ENCODE measurements around the gene PANK3.

DNA sequence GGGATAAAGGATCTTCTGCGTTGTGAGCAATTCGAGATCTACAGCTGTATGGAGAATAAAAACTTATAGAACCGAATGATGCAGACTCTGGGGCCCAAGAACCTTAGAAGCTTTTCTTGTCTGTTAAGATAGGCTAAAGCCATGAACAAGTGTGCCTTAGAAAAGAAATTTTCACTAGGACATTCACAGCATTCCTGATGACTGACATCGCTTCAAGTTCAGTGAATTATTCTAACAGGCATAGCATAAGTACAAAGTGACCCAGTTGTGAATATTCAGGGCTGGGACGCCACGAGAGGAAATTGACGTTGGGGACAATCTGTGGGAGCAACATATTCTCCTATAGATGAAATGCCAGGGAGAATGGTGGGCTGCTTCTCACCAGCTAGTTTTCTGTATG lies 32.0 kb upstream of the PANK3 start:
- TF ChIP-seq CTCF (IDR thresholded peaks at IDR 0.05; ENCODE audit: insufficient read depth, low read length) (no peak), POLR2AphosphoS5 (IDR thresholded peaks at IDR 0.05; ENCODE audit: low read depth) (no peak)
